Gastroesophageal sphincter (tissue), 4 donors: ENCODE results near the gene EPB41L3. TPM values are rescaled to one million over a fixed set of nuclear protein-coding genes. Genes with fewer than 3 reads are reported as not detected.

ENCODE experiments used
- ATAC-seq: fragments of 150-250 bp; one replicate; pipeline ENCODE4 v1.9.1; 2016; ENCODE audit warnings: mild to moderate bottlenecking, moderate library complexity
- H3K27ac ChIP-seq, 4 donors: fragments of 200-600 bp; sonication (generic) in 3 of 4; 1 replicate in 3 of 4; 2 replicates in 1 of 4; pipeline ENCODE4 v1.5.1; 2016 to 2019
- H3K27me3 ChIP-seq: fragments of 200-600 bp; sonication (generic); one replicate; pipeline ENCODE4 v1.5.1; 2019
- H3K36me3 ChIP-seq, 2 donors: fragments of 200-600 bp; sonication (generic); one replicate each; pipeline ENCODE4 v1.5.1; 2019; ENCODE audit warnings: control low read depth in 1 of 2
- H3K4me1 ChIP-seq, 3 donors: fragments of 200-600 bp; sonication (generic); 1 replicate in 2 of 3; 2 replicates in 1 of 3; pipeline ENCODE4 v1.5.1; 2016 to 2019; ENCODE audit warnings: control low read depth in 2 of 3
- H3K4me3 ChIP-seq, 2 donors: fragments of 200-600 bp; sonication (generic); one replicate each; pipeline ENCODE4 v1.5.1; 2019; ENCODE audit warnings: mild to moderate bottlenecking in 1 of 2, moderate library complexity in 1 of 2
- H3K9me3 ChIP-seq, 3 donors: fragments of 200-600 bp; sonication (generic); one replicate each; pipeline ENCODE4 v1.5.1; 2017 to 2019; ENCODE audit warnings: control low read depth in 2 of 3
- EP300 ChIP-seq: sonication (generic); formaldehyde crosslinking; IDR thresholded peaks from one replicate; pipeline ENCODE4 v1.6.1; 2017; ENCODE audit warnings: antibody characterized with exemption, mild to moderate bottlenecking
- POLR2A ChIP-seq, 2 donors: fragments of 450-650 bp; IDR thresholded peaks; one replicate each; pipeline ENCODE4 v1.6.1; 2017; ENCODE audit warnings: antibody characterized with exemption in 2 of 2, mild to moderate bottlenecking in 2 of 2, moderate library complexity in 1 of 2
- POLR2AphosphoS5 ChIP-seq: sonication (generic); formaldehyde crosslinking; IDR thresholded peaks from one replicate; pipeline ENCODE4 v1.6.1; 2017; ENCODE audit warnings: antibody characterized with exemption
- WGBS, 2 donors: methylation state at CpG; one replicate each; pipeline ENCODE4 v1.1.5; 2018; ENCODE audit warnings: low coverage in 1 of 2; 5-methylcytosine and 5-hydroxymethylcytosine counted together
- total RNA-seq, 4 donors: library from RNA; depleted of rRNA; stranded (reverse); fragments of >200 nt; gene quantifications; one replicate each; pipeline ENCODE4 v1.1.0, GENCODE V29; 2016
- TF ChIP-seq, protein P1 (sequence below), 4 experiments: fragments of 200-600 bp in 2 of 4; fragments of 450-650 bp in 2 of 4; sonication (generic) in 1 of 4; IDR thresholded peaks; one replicate each; pipeline ENCODE4 v1.5.1; 2017 to 2019; ENCODE audit warnings: antibody characterized with exemption in 4 of 4, mild to moderate bottlenecking in 2 of 4, moderate library complexity in 2 of 4

Gene EPB41L3
- total RNA-seq, 4 donors from 2014 or later, result 27.4 to 66.6 (median 43.4) TPM

DNA sequence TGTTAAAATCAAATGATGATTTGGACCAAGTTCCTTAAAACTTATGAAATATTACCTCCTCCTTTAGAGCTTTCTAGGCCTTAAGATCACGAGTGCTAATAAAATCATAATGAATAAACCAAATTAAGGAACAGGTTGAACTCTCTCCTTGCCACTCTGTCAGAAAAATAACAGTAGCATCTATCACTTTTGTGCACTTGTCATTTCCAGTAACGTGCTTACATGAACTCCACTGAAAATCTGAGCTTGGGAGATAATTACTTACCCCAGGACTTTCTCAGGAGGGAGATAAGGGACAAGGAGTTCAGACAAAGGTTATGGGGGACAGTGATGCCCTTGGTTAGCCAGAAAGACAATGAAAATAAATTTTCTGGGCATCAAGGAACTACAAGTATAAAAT lies 36.0 kb downstream of the EPB41L3 start:
- no peak for ATAC-seq
- H3K27me3 ChIP-seq, result no peaks in the 10 kb centered on the region
- H3K4me3 ChIP-seq, result no peak overlapping the region
- peaks cover 0 to 5% (median 0%) of the 10 kb centered on the region in 3 donors for H3K4me1 ChIP-seq
- TF ChIP-seq POLR2A (IDR thresholded peaks at IDR 0.05), result no peak
- TF ChIP-seq, protein P1, sequence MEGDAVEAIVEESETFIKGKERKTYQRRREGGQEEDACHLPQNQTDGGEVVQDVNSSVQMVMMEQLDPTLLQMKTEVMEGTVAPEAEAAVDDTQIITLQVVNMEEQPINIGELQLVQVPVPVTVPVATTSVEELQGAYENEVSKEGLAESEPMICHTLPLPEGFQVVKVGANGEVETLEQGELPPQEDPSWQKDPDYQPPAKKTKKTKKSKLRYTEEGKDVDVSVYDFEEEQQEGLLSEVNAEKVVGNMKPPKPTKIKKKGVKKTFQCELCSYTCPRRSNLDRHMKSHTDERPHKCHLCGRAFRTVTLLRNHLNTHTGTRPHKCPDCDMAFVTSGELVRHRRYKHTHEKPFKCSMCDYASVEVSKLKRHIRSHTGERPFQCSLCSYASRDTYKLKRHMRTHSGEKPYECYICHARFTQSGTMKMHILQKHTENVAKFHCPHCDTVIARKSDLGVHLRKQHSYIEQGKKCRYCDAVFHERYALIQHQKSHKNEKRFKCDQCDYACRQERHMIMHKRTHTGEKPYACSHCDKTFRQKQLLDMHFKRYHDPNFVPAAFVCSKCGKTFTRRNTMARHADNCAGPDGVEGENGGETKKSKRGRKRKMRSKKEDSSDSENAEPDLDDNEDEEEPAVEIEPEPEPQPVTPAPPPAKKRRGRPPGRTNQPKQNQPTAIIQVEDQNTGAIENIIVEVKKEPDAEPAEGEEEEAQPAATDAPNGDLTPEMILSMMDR (IDR thresholded peaks at IDR 0.05), result no peak
- TF ChIP-seq EP300, result no peak
- TF ChIP-seq POLR2AphosphoS5, result no peak
- H3K27ac ChIP-seq, result no peak overlapping the region
- no peaks in the 10 kb centered on the region for H3K36me3 ChIP-seq
- H3K9me3 ChIP-seq, result no peaks in the 10 kb centered on the region
- 39 to 47% methylated on average over 2 of the region's 2 CpGs for WGBS, 2 donors

GRCh38 chr18:5506174-5506573 lies 37.6 kb downstream of the EPB41L3 start:
- Histone ChIP-seq H3K4me1 (peaks cover 0 to 5% (median 0%) of the 10 kb centered on the region in 3 donors), H3K36me3 (no peaks in the 10 kb centered on the region), H3K4me3 (no peak overlapping the region), H3K27ac (no peak overlapping the region), H3K9me3 (no peaks in the 10 kb centered on the region), H3K27me3 (no peaks in the 10 kb centered on the region)
- ATAC-seq, result no peak
- 94 to 96% methylated on average over 3 to 8 of the region's 8 CpGs for WGBS, 2 donors
- no peak for TF ChIP-seq EP300
- TF ChIP-seq POLR2AphosphoS5, result no peak
- TF ChIP-seq, protein P1 (IDR thresholded peaks at IDR 0.05), result no peak
- TF ChIP-seq POLR2A (IDR thresholded peaks at IDR 0.05), result no peak

GRCh38 chr18:5503740-5504139 lies 40.1 kb downstream of the EPB41L3 start:
- no peak overlapping the region for H3K4me3 ChIP-seq
- ATAC-seq, result peak; percentile 50
- peaks cover 0 to 5% (median 0%) of the 10 kb centered on the region in 3 donors for H3K4me1 ChIP-seq
- no peaks in the 10 kb centered on the region for H3K36me3 ChIP-seq
- H3K27me3 ChIP-seq, result no peaks in the 10 kb centered on the region
- no peaks in the 10 kb centered on the region for H3K9me3 ChIP-seq
- no peak overlapping the region for H3K27ac ChIP-seq
- no peak for TF ChIP-seq POLR2AphosphoS5
- TF ChIP-seq, protein P1 (IDR thresholded peaks at IDR 0.05), result no peak
- no peak for TF ChIP-seq EP300
- no peak for TF ChIP-seq POLR2A (IDR thresholded peaks at IDR 0.05)

GRCh38 chr18:5500158-5500939 lies 43.4 kb downstream of the EPB41L3 start:
- TF ChIP-seq EP300 (no peak), POLR2A (IDR thresholded peaks at IDR 0.05) (no peak), POLR2AphosphoS5 (no peak)
- TF ChIP-seq, protein P1 (IDR thresholded peaks at IDR 0.05), result no peak
- no peak for ATAC-seq
- Histone ChIP-seq H3K9me3 (no peaks in the 10 kb centered on the region), H3K4me3 (no peak overlapping the region), H3K4me1 (no peaks in the 10 kb centered on the region), H3K27me3 (no peaks in the 10 kb centered on the region), H3K36me3 (no peaks in the 10 kb centered on the region), H3K27ac (no peak overlapping the region)
- 75 to 90% methylated on average over 7 of the region's 7 CpGs for WGBS, 2 donors

- H3K4me1 ChIP-seq, result no peaks in the 10 kb centered on the region
- H3K27ac ChIP-seq, result no peak overlapping the region
- no peak for ATAC-seq
- H3K27me3 ChIP-seq, result no peaks in the 10 kb centered on the region
- WGBS, 2 donors, result 61 to 79% methylated on average over 3 to 4 of the region's 6 CpGs
- no peaks in the 10 kb centered on the region for H3K36me3 ChIP-seq
- H3K4me3 ChIP-seq, result no peak overlapping the region
- TF ChIP-seq POLR2AphosphoS5 (no peak), EP300 (no peak), POLR2A (IDR thresholded peaks at IDR 0.05) (no peak)
- TF ChIP-seq, protein P1 (IDR thresholded peaks at IDR 0.05), result no peak
- no peaks in the 10 kb centered on the region for H3K9me3 ChIP-seq
Observed at GRCh38 chr18:5498452-5498851, 45.3 kb downstream of the EPB41L3 start.
